OCI-LY3 (cell line): ENCODE results near the gene MAT2B.

Experiments
- CTCF ChIP-seq: fragments of 200-600, 300-600 bp; sonication (generic); IDR thresholded peaks from 2 replicates; pipeline ENCODE4 v1.5.1; 2014; ENCODE audit warnings: antibody characterized with exemption, low read length, low read depth
- EZH2phosphoT487 ChIP-seq: fragments of 200-600 bp; shearing (Covaris generic); IDR thresholded peaks from 2 replicates; pipeline ENCODE4 v1.6.1; 2018; ENCODE audit warnings: antibody characterized with exemption, mixed run types, low read depth

- TF ChIP-seq CTCF (no peak), EZH2phosphoT487 (no peak)
These were observed 27.0 kb downstream of the MAT2B start for GRCh38 chr5:163532171-163533084.
